Activated CD8-positive, alpha-beta memory T cell treated with anti-CD3 and anti-CD28 coated beads for 36 hours (primary cell): ENCODE results near the gene EEF1E1. TPM values are rescaled to one million over a fixed set of nuclear protein-coding genes. Genes with fewer than 3 reads are reported as not detected.

Source experiments
- total RNA-seq, 2 experiments: library from RNA; stranded (reverse); gene quantifications; one replicate each; pipeline ENCODE4 v1.2.3, GENCODE V29; 2021

The EEF1E1 gene
- total RNA-seq, 2 experiments from 2014 or later, result 81.1 to 82.5 TPM

Other genes with a start within 250 kb of the EEF1E1 start
- gene TXNDC5, start 191.8 kb downstream of the EEF1E1 start, total RNA-seq, result 10 to 100 TPM; 85.5 to 89.4 TPM
- 10 to 100 TPM; 21.4 to 22.6 TPM for gene BLOC1S5, start 38.2 kb downstream of the EEF1E1 start, total RNA-seq